SK-N-SH treated with all-trans-retinoic acid at 6 μM for 48 hours (cell line): Measurements from ENCODE around the gene DND1.

ENCODE experiments used
- CREB5 ChIP-seq: fragments of 250-450 bp; sonication (Bioruptor Pico); IDR thresholded peaks from 2 replicates; pipeline ENCODE4 v1.5.1; 2020; ENCODE audit warnings: low read depth, mild to moderate bottlenecking, moderate library complexity
- CSRNP3 ChIP-seq: fragments of 250-450 bp; sonication (Bioruptor Pico); IDR thresholded peaks from 2 replicates; pipeline ENCODE4 v1.5.1; 2021; ENCODE audit warnings: mild to moderate bottlenecking, moderate library complexity
- ISL1 ChIP-seq: fragments of 250-450 bp; sonication (Bioruptor Pico); IDR thresholded peaks from 2 replicates; pipeline ENCODE4 v2.1.2; 2022; ENCODE audit warnings: mild to moderate bottlenecking, moderate library complexity
- PATZ1 ChIP-seq: fragments of 250-450 bp; sonication (Bioruptor Pico); IDR thresholded peaks from 2 replicates; pipeline ENCODE4 v1.8.0; 2020; ENCODE audit warnings: mild to moderate bottlenecking, moderate library complexity, borderline replicate concordance
- PPARA ChIP-seq: fragments of 250-450 bp; sonication (Bioruptor Pico); IDR thresholded peaks from 2 replicates; pipeline ENCODE4 v1.5.0; 2020; ENCODE audit warnings: mild to moderate bottlenecking, borderline replicate concordance
- RARB ChIP-seq: fragments of 250-450 bp; sonication (Bioruptor Pico); IDR thresholded peaks from 2 replicates; pipeline ENCODE4 v1.8.0; 2021; ENCODE audit warnings: mild to moderate bottlenecking, moderate library complexity
- TOX ChIP-seq: fragments of 250-450 bp; sonication (Bioruptor Pico); IDR thresholded peaks from 2 replicates; pipeline ENCODE4 v1.8.0; 2021; ENCODE audit warnings: mild to moderate bottlenecking, moderate library complexity, borderline replicate concordance
- ZC3H10 ChIP-seq: fragments of 250-450 bp; sonication (Bioruptor Pico); IDR thresholded peaks from 2 replicates; pipeline ENCODE4 v1.5.1; 2021; ENCODE audit warnings: mild to moderate bottlenecking, moderate library complexity
- ZFP3 ChIP-seq: fragments of 250-450 bp; sonication (Bioruptor Pico); IDR thresholded peaks from 2 replicates; pipeline ENCODE4 v1.5.0; 2020; ENCODE audit warnings: mild to moderate bottlenecking, moderate library complexity
- ZFP30 ChIP-seq: fragments of 450-650 bp; formaldehyde crosslinking; IDR thresholded peaks from 2 replicates; pipeline ENCODE4 v1.5.0; 2022; ENCODE audit warnings: mild to moderate bottlenecking, moderate library complexity
- ZNF70 ChIP-seq: fragments of 450-650 bp; formaldehyde crosslinking; IDR thresholded peaks from 2 replicates; pipeline ENCODE4 v1.5.0; 2020; ENCODE audit warnings: mild to moderate bottlenecking, moderate library complexity
- ZNF8 ChIP-seq: fragments of 450-650 bp; formaldehyde crosslinking; IDR thresholded peaks from 2 replicates; pipeline ENCODE4 v1.5.0; 2020; ENCODE audit warnings: mild to moderate bottlenecking, moderate library complexity
- TF ChIP-seq, protein P1 (sequence below): fragments of 250-450 bp; sonication (Bioruptor Pico); IDR thresholded peaks from 2 replicates; pipeline ENCODE4 v1.5.0; 2020; ENCODE audit warnings: mild to moderate bottlenecking, moderate library complexity

DNA sequence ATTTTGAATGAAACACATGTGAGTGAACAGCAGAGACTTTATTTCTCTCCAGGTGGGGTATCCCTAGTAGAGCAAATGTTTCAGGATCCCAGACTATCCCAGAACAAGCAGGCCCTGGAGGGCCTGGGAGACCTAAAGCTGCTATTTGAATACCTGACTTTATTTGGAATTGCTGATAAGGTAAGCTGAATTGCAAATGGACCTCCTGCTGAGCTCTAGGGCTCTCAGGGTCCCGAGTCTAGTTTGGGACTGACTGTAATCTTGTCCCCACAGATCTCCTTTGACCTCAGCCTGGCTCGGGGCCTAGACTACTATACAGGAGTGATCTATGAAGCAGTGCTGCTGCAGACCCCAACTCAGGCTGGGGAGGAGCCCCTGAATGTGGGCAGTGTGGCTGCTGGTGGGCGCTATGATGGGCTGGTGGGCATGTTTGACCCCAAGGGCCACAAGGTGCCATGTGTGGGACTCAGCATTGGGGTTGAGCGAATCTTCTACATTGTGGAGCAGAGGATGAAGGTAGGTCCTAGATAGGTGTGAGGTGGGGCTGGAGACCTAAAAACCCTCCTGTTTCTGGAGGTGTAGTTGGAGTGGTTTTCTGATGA is 23.6 kb upstream of the DND1 start:
- no peak for TF ChIP-seq ZFP30
- no peak for TF ChIP-seq TOX
- no peak for TF ChIP-seq ISL1 (CRISPR knock-in tag)
- TF ChIP-seq PATZ1 = no peak
- no peak for TF ChIP-seq PPARA
- no peak for TF ChIP-seq RARB (CRISPR knock-in tag)
- TF ChIP-seq ZC3H10 = no peak
- TF ChIP-seq ZNF8 (CRISPR knock-in tag) = no peak
- TF ChIP-seq, protein P1, sequence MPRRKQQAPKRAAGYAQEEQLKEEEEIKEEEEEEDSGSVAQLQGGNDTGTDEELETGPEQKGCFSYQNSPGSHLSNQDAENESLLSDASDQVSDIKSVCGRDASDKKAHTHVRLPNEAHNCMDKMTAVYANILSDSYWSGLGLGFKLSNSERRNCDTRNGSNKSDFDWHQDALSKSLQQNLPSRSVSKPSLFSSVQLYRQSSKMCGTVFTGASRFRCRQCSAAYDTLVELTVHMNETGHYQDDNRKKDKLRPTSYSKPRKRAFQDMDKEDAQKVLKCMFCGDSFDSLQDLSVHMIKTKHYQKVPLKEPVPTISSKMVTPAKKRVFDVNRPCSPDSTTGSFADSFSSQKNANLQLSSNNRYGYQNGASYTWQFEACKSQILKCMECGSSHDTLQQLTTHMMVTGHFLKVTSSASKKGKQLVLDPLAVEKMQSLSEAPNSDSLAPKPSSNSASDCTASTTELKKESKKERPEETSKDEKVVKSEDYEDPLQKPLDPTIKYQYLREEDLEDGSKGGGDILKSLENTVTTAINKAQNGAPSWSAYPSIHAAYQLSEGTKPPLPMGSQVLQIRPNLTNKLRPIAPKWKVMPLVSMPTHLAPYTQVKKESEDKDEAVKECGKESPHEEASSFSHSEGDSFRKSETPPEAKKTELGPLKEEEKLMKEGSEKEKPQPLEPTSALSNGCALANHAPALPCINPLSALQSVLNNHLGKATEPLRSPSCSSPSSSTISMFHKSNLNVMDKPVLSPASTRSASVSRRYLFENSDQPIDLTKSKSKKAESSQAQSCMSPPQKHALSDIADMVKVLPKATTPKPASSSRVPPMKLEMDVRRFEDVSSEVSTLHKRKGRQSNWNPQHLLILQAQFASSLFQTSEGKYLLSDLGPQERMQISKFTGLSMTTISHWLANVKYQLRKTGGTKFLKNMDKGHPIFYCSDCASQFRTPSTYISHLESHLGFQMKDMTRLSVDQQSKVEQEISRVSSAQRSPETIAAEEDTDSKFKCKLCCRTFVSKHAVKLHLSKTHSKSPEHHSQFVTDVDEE = no peak
- no peak for TF ChIP-seq ZFP3 (CRISPR knock-in tag)
- no peak for TF ChIP-seq CSRNP3 (CRISPR knock-in tag)
- no peak for TF ChIP-seq CREB5
- no peak for TF ChIP-seq ZNF70 (CRISPR knock-in tag)
